Gastroesophageal sphincter (tissue), 4 donors: ENCODE data around the gene CELA2B. TPM values are rescaled to one million over a fixed set of nuclear protein-coding genes. Genes with fewer than 3 reads are reported as not detected.

ENCODE experiments used
- ATAC-seq: fragments of 150-250 bp; one replicate; pipeline ENCODE4 v1.9.1; 2016; ENCODE audit warnings: mild to moderate bottlenecking, moderate library complexity
- H3K27ac ChIP-seq, 4 donors: fragments of 200-600 bp; sonication (generic) in 3 of 4; 1 replicate in 3 of 4; 2 replicates in 1 of 4; pipeline ENCODE4 v1.5.1; 2016 to 2019
- H3K27me3 ChIP-seq: fragments of 200-600 bp; sonication (generic); one replicate; pipeline ENCODE4 v1.5.1; 2019
- H3K36me3 ChIP-seq, 2 donors: fragments of 200-600 bp; sonication (generic); one replicate each; pipeline ENCODE4 v1.5.1; 2019; ENCODE audit warnings: control low read depth in 1 of 2
- H3K4me1 ChIP-seq, 3 donors: fragments of 200-600 bp; sonication (generic); 1 replicate in 2 of 3; 2 replicates in 1 of 3; pipeline ENCODE4 v1.5.1; 2016 to 2019; ENCODE audit warnings: control low read depth in 2 of 3
- H3K4me3 ChIP-seq, 2 donors: fragments of 200-600 bp; sonication (generic); one replicate each; pipeline ENCODE4 v1.5.1; 2019; ENCODE audit warnings: mild to moderate bottlenecking in 1 of 2, moderate library complexity in 1 of 2
- H3K9me3 ChIP-seq, 3 donors: fragments of 200-600 bp; sonication (generic); one replicate each; pipeline ENCODE4 v1.5.1; 2017 to 2019; ENCODE audit warnings: control low read depth in 2 of 3
- CTCF ChIP-seq, 4 experiments: fragments of 200-600 bp in 2 of 4; fragments of 450-650 bp in 2 of 4; sonication (generic) in 1 of 4; IDR thresholded peaks; one replicate each; pipeline ENCODE4 v1.5.1; 2017 to 2019; ENCODE audit warnings: antibody characterized with exemption in 4 of 4, mild to moderate bottlenecking in 2 of 4, moderate library complexity in 2 of 4
- EP300 ChIP-seq: sonication (generic); formaldehyde crosslinking; IDR thresholded peaks from one replicate; pipeline ENCODE4 v1.6.1; 2017; ENCODE audit warnings: antibody characterized with exemption, mild to moderate bottlenecking
- POLR2A ChIP-seq, 2 donors: fragments of 450-650 bp; IDR thresholded peaks; one replicate each; pipeline ENCODE4 v1.6.1; 2017; ENCODE audit warnings: antibody characterized with exemption in 2 of 2, mild to moderate bottlenecking in 2 of 2, moderate library complexity in 1 of 2
- POLR2AphosphoS5 ChIP-seq: sonication (generic); formaldehyde crosslinking; IDR thresholded peaks from one replicate; pipeline ENCODE4 v1.6.1; 2017; ENCODE audit warnings: antibody characterized with exemption
- WGBS, 2 donors: methylation state at CpG; one replicate each; pipeline ENCODE4 v1.1.5; 2018; ENCODE audit warnings: low coverage in 1 of 2; 5-methylcytosine and 5-hydroxymethylcytosine counted together
- total RNA-seq, 4 donors: library from RNA; depleted of rRNA; stranded (reverse); fragments of >200 nt; gene quantifications; one replicate each; pipeline ENCODE4 v1.1.0, GENCODE V29; 2016

The CELA2B gene
- total RNA-seq, 4 donors from 2014 or later: not detected

- peak overlapping the region; percentile 85 to 100 (median 95) for H3K27ac ChIP-seq
- H3K4me1 ChIP-seq: peaks cover 0 to 53% (median 11%) of the 10 kb centered on the region in 3 donors
- H3K4me3 ChIP-seq: peak overlapping the region; percentile 41 to 94
- ATAC-seq: peak; percentile 68
- TF ChIP-seq EP300 (no peak), POLR2A (IDR thresholded peaks at IDR 0.05) (no peak), POLR2AphosphoS5 (no peak), CTCF (IDR thresholded peaks at IDR 0.05) (no peak)
- WGBS, 2 donors: 1 to 4% methylated on average over 13 to 18 of the region's 40 CpGs
- H3K27me3 ChIP-seq: no peaks in the 10 kb centered on the region
- peaks cover 0 to 2% of the 10 kb centered on the region in 2 donors for H3K36me3 ChIP-seq
- H3K9me3 ChIP-seq: no peaks in the 10 kb centered on the region
Measured at GRCh38 chr1:15525050-15526020, 49.4 kb downstream of the CELA2B start.

GRCh38 chr1:15526021-15526489, 50.2 kb downstream of the CELA2B start:
- no peaks in the 10 kb centered on the region for H3K9me3 ChIP-seq
- 11% methylated on average over 6 to 9 of the region's 9 CpGs for WGBS, 2 donors
- H3K4me1 ChIP-seq: peaks cover 0 to 53% (median 11%) of the 10 kb centered on the region in 3 donors
- no peak for ATAC-seq
- H3K27me3 ChIP-seq: no peaks in the 10 kb centered on the region
- H3K4me3 ChIP-seq: peak overlapping the region; percentile 33 to 94
- H3K27ac ChIP-seq: peak overlapping the region; percentile 85 to 100 (median 95)
- no peak for TF ChIP-seq CTCF (IDR thresholded peaks at IDR 0.05)
- no peak for TF ChIP-seq EP300
- no peak for TF ChIP-seq POLR2AphosphoS5
- no peak for TF ChIP-seq POLR2A (IDR thresholded peaks at IDR 0.05)
- peaks cover 0 to 9% of the 10 kb centered on the region in 2 donors for H3K36me3 ChIP-seq

GRCh38 chr1:15526490-15527339, 50.8 kb downstream of the CELA2B start, which contains the start of gene DNAJC16:
Gene DNAJC16, plus strand, starts transcription at chr1:15526848. Its CDS starts 2,258 bp downstream, at chr1:15529106.
- H3K4me1 ChIP-seq: peaks cover 0 to 53% (median 11%) of the 10 kb centered on the region in 3 donors
- H3K27me3 ChIP-seq: no peaks in the 10 kb centered on the region
- peak within 1 kb of the TSS; percentile 57 to 94 for H3K4me3 ChIP-seq
- TF ChIP-seq EP300: no peak
- TF ChIP-seq POLR2A (IDR thresholded peaks at IDR 0.05): peak; percentile 70 to 75
- TF ChIP-seq POLR2AphosphoS5: peak; percentile 98
- peak in 3 of 4 experiments; percentile 17 to 46 (median 24) for TF ChIP-seq CTCF (IDR thresholded peaks at IDR 0.05)
- peak; percentile 74 for ATAC-seq
- peaks cover 0 to 14% of the 10 kb centered on the region in 2 donors for H3K36me3 ChIP-seq
- 0 to 1% methylated on average over 1 to 14 of the region's 65 CpGs for WGBS, 2 donors
- H3K9me3 ChIP-seq: no peaks in the 10 kb centered on the region
- peak within 1 kb of the TSS; percentile 85 to 100 (median 96) for H3K27ac ChIP-seq

- no peak for TF ChIP-seq EP300
- no peak for TF ChIP-seq POLR2AphosphoS5
- TF ChIP-seq CTCF (IDR thresholded peaks at IDR 0.05): no peak
- no peak for TF ChIP-seq POLR2A (IDR thresholded peaks at IDR 0.05)
- H3K9me3 ChIP-seq: no peaks in the 10 kb centered on the region
- H3K4me3 ChIP-seq: no peak overlapping the region
- no peaks in the 10 kb centered on the region for H3K27me3 ChIP-seq
- no peak overlapping the region for H3K27ac ChIP-seq
- 100% methylated on average over 1 to 4 of the region's 4 CpGs for WGBS, 2 donors
- peaks cover 0 to 39% of the 10 kb centered on the region in 2 donors for H3K36me3 ChIP-seq
- ATAC-seq: no peak
- H3K4me1 ChIP-seq: peaks cover 0 to 27% (median 1%) of the 10 kb centered on the region in 3 donors
Measured at GRCh38 chr1:15531003-15531402, 55.1 kb downstream of the CELA2B start.
